ENCODE results near the gene PTMS.

Gene PTMS

DNA sequence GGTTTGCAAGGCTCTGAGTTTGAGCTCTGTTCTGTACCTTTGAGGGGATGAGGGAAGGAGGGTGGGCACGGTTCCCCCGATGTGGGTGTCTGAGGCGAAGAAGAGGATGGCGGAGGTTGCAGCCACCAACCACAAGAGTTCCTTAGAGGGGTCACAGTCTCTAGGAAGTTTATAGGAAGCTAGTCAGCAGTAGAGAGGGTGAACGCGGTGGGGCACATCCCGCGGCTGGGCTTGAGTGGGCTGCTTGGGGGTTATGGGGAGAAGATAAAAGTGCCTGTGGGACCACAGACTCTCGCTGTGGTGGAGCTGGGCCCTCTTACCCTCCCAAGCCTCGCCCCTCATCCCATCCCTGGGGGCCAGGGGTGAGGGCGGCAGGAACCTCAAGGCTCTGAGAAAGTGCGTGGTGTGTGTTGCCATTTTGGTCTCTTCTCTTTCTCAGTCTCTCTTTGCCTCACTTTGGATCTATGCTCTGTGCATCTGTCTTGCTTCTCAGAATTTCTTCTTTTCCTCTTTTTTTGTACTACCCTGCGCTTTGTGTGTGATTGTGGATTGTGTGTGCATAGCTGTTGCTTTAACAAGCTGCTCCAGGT is 25.9 kb downstream of the PTMS start:
- no peak for DNase-seq

DNA sequence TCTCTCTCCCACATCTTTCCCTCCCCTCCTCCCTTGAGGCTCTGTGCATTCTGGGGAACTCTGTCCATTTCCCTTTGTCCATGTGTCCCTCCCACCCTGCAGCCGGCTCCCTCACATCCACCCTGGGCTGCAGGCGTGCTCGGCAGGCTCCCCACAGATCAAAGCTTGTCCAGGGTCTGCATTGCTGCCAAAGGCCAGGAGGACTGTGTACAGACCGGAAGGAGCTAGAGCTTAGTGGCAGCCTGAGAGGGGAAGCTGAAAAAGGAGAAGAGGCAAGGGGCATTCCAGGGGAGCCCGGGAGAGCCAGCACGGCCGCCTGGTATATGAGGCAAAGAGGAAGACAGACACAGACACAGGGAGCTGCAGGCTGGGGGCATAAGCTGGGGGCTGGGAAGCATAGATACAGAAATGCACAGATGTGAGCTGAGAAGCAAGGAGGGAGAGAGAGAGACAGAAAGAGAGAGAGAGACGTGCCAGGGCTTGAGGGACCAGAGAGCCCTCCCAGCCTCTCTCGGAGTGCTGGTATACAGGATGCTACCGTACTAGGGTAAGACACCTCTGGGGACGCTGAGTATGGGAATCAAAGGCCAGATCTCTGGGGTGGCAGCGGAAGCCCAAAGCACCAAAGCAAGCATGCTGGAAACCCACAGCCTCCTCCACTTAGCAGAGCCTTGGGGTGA is 26.5 kb downstream of the PTMS start:
- DNase-seq = peak; percentile 19

DNA sequence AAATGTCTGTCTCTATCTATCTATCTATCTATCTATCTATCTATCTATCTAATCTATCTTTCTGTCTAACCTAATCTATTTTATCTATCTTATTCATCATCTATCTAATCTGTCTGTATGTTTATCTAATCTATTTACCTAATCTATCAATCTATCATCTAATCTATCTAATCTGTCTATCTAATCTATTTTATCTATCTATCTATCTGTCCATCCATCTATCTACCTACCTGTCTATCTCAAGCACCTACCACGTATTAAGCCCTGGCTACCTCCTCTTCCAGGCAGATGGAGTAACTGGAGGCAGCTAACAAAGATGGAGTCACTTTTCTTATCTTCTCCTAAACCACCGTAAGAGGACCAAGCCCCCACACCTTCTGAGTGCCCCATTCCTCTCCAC is 28.9 kb downstream of the PTMS start:
- no peak for DNase-seq

DNA sequence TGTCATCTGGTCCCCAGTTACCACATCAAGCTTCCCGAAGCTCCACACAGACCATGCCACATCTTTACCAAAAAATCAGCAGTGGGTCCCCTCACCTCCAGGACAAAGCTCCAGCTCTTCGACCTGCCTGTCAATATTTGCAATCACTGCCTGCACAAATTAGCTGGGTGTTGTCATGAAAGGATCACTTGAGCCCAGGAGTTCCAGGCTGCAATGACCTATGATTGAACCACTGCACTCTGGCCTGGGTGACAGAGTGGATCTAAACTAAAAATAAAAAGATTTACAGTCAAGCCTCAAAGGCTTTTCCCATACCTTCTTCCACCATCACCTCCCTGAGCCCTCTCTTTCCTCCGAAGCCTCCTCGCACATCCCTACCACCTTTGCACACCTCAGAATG is 30.4 kb downstream of the PTMS start:
- no peak for DNase-seq

DNA sequence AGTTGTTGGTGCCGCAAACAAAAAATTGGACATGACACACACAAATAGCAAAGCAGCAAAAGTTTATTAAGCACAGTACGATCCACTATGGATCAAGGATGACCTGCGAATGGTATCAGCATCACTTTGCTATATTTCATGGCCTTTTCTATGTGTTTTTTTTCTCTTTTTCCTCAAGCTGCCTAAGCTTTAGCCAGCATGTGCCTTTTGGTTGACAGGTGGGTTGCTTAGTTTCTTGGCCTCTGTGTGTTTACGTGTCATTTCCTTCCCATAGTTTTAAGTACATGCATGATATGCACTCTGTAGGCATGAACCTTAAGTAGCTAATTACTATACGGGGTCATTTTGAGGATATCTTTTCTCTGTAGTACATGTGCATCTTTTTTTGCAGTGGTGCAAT is 33.0 kb downstream of the PTMS start:
- DNase-seq = no peak

DNA sequence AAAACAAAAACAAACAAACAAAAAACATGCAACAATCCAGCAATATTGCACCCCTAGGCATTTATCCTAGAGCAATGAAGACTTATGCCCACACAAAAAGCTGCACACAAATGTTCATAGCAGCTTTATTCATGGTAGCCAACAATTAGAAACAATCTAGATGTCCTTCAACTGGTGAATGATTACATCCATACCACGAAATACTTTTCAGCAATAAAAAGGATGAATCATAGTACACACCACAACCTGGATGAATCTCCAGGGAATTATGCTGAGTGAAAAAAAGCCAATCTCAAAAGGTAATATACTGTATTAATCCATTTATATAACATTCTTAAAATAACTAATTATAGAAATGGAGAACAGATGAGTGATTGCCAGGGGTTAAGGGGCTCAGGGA is 41.0 kb downstream of the PTMS start:
- no peak for DNase-seq

DNA sequence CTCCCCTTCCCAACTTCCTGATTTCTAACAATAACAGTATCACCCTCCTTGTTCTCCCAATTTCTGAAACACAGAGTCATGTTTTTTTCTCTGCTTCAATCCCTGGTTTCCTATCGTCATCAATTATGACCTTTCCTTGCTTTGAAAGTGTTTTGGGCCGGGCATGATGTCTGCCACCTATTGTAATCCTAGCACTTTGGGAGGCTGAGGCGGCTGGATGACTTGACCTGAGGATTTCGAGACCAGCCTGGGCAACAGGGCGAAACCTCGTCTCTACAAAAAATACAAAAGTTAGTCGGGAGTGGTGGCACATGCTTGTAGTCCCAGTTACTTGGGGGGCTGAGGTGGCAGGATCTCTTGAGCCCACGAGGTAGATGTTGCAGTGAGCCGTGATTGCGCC is 42.9 kb downstream of the PTMS start:
- no peak for DNase-seq

DNA sequence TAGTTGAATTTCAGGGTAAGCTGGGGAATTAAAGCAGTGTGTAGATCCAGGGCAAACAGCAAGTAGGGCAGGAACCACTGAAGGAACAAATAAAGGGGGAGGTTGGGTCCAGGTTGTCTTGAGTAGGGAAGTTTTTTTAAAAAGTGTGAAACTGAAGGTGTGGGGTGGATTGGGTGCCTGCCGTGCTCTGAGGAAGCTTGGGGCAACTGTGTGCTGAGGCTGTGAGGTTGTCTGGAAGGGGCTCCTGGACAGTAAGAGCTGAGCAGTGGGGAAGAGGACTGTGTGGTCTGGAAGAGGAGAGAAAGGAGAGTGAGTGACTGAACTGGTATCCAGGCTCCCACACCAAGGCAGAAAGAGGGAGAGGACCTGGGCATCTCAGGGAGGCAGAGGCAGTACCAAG is 44.6 kb downstream of the PTMS start:
- no peak for DNase-seq

DNA sequence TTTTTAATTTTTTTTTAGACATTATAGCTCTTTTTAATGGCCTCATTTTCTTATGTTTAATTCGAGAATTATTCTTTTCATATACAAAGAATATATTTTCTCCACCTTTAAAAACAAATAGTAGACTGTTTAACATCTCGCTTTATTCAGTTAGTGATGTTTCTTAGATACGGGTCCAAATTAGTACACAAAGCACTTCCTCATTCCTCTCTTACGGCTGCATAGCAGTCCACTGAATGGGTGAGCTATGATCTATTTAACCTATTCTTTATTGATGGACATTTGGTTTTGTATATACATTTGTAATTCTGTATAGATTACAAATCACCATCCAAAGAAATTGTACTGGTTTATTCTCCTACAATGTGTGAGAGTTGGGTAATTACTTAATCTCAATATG is 47.2 kb downstream of the PTMS start:
- DNase-seq = no peak

DNA sequence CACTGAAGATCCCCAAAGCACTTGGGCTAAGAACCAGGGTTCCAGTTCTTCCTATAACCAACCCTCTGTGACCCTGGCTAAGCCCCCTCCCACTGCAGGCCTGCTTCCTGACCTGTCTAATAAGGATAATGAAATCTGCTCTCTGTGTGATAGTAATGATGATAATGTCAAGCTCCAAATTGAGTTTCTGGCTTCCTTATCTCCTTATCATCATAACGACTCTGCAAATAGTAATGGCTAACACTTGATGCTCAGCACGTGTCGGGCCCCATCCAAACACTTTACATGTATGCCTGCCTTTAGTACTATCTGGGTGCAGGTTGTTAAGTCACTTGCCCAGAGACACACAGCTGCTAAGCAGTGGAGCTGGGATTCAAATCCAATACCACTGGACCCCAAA is 50.4 kb downstream of the PTMS start:
- DNase-seq = no peak

DNA sequence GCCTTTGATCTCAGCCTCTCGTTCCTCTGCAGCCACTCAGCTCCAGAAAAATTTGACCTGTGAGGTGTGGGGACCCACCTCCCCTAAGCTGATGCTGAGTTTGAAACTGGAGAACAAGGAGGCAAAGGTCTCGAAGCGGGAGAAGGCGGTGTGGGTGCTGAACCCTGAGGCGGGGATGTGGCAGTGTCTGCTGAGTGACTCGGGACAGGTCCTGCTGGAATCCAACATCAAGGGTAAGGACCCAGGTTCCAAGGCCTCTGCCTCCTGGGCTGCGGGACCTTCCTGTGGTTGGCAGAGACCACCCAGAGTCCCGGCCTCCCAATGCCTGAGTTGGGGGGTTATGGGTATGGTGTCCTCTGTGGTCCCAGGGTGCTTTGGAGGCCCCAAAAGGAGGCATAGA is 50.9 kb downstream of the PTMS start:
- DNase-seq = no peak

DNA sequence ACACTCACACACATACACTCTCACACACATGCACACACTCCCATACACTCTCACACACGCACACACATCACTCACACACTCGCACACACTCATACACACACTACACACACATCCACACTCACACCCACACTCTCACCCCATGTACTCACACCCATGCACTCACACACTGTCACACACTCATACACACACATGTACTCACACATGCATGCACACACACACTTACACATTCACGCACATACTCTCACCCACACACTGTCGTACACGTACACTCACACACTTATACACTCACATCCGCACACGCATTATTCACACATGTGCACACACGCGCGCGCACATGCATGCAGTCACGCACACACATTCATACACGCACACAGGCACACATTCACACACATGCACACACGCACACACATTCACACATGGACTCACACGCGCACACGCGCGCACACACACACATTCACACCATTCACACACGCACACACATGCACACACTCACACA is 51.5 kb downstream of the PTMS start:
- DNase-seq = no peak

DNA sequence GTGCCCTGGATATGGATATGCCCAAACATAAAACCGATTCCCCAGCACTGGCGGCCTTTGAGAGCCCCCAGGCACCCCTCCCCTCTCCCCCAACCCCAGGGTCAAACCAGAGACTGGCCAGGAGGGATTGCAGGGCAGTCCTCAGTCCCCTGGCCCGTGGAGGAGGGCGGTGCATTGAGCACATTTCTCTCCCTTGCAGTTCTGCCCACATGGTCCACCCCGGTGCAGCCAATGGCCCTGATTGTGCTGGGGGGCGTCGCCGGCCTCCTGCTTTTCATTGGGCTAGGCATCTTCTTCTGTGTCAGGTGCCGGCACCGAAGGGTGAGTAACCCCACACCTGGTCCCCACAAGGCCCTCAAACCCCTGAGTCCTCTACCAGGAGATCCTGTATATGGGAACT is 52.1 kb downstream of the PTMS start:
- no peak for DNase-seq

DNA sequence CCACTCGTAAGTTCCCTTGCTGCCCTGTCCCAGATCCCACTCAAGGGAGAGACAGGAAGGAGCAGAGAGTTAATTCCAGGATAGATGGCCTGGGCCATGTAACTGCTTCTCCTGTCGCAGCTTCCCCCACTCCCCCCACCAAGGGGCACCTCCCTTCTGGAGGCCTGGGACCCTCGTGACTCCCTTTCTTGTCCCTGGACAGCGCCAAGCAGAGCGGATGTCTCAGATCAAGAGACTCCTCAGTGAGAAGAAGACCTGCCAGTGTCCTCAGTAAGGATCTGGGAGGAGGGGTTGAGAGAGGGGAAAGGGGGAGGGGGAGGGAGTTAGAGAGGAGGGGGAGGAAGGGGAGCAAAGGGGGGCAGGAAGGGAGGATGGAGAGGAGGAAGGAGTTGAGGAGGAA is 52.5 kb downstream of the PTMS start:
- no peak for DNase-seq

DNA sequence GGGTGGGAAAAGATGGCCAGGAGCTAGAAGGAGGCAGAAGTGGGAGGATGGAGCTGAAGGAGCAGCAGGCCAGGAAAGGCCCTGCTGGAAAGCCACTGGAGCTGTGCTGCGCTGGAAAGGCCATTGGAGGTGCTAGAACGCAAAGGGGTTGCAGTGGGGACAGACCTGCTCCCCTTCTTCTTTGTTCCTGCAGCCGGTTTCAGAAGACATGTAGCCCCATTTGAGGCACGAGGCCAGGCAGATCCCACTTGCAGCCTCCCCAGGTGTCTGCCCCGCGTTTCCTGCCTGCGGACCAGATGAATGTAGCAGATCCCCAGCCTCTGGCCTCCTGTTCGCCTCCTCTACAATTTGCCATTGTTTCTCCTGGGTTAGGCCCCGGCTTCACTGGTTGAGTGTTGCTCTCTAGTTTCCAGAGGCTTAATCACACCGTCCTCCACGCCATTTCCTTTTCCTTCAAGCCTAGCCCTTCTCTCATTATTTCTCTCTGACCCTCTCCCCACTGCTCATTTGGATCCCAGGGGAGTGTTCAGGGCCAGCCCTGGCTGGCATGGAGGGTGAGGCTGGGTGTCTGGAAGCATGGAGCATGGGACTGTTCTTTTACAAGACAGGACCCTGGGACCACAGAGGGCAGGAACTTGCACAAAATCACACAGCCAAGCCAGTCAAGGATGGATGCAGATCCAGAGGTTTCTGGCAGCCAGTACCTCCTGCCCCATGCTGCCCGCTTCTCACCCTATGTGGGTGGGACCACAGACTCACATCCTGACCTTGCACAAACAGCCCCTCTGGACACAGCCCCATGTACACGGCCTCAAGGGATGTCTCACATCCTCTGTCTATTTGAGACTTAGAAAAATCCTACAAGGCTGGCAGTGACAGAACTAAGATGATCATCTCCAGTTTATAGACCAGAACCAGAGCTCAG is 53.2 kb downstream of the PTMS start:
- no peak for DNase-seq

DNA sequence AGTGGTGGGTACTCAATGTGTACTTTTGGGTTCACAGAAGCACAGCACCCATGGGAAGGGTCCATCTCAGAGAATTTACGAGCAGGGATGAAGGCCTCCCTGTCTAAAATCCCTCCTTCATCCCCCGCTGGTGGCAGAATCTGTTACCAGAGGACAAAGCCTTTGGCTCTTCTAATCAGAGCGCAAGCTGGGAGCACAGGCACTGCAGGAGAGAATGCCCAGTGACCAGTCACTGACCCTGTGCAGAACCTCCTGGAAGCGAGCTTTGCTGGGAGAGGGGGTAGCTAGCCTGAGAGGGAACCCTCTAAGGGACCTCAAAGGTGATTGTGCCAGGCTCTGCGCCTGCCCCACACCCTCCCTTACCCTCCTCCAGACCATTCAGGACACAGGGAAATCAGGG is 54.0 kb downstream of the PTMS start:
- DNase-seq = no peak

Data from NCI-H2227 treated with DMSO at 0.1 percent for 48 hours (cell line).